IMR-90 (cell line): ENCODE results near the gene ADIRF. TPM values are rescaled to one million over a fixed set of nuclear protein-coding genes. Genes with fewer than 3 reads are reported as not detected.
"Not testable (repeated sequence)": the region's sequence is repeated elsewhere in the genome, so short reads cannot be mapped to it uniquely, and the experiment has no call there.

Experiments used
- ATAC-seq: fragments of 200-7000 bp; cut with Tn5 transposase; 2 replicates; pipeline ENCODE4 v1.9.1; 2020; ENCODE audit warnings: low read depth, mild to moderate bottlenecking, moderate library complexity
- BruUV-seq: library from RNA; stranded (reverse); fragments of 400-500 nt; replicated peaks from 2 replicates; lab custom pipeline; 2021; lab: Mats Ljungman, UMichigan
- CTCF ChIA-PET: fragments of 300-600 bp; formaldehyde crosslinking; extraction: SDS; loops from one replicate; lab custom pipeline; 2021; ENCODE audit warnings: antibody characterized with exemption; lab: Yijun Ruan, JAX
- POLR2A ChIA-PET: fragments of 300-600 bp; sonication (Branson Sonifier 250); formaldehyde crosslinking; loops from one replicate; lab custom pipeline; 2022; ENCODE audit warnings: antibody characterized with exemption; ENCODE audit not compliant: unreplicated experiment; lab: Charles Lee
- DNase-seq: peaks from one replicate; pipeline ENCODE4 v3.0.0; 2013
- H2AFZ ChIP-seq: replicated peaks from 2 replicates; pipeline ENCODE3; 2013; ENCODE audit warnings: low read length, mild to moderate bottlenecking; ENCODE audit not compliant: poor library complexity
- H2AK5ac ChIP-seq: 2 replicates; pipeline ENCODE4 v1.6.1; 2013; ENCODE audit warnings: low read depth, low read length, inconsistent platforms
- H2AK9ac ChIP-seq: replicated peaks from 2 replicates; pipeline ENCODE3; 2013; ENCODE audit warnings: mild to moderate bottlenecking, low read depth, low read length, moderate library complexity; ENCODE audit not compliant: poor library complexity
- H2BK120ac ChIP-seq: 2 replicates; pipeline ENCODE4 v1.6.1; 2013; ENCODE audit warnings: low read depth, low read length, inconsistent platforms
- H2BK15ac ChIP-seq: 3 replicates; pipeline ENCODE4 v1.6.1; 2013; ENCODE audit warnings: low read depth, low read length, inconsistent platforms
- H2BK20ac ChIP-seq: 2 replicates; pipeline ENCODE4 v1.6.1; 2013; ENCODE audit warnings: low read depth, mild to moderate bottlenecking, inconsistent platforms, low read length, moderate library complexity
- H2BK5ac ChIP-seq: 2 replicates; pipeline ENCODE4 v1.6.1; 2013; ENCODE audit warnings: mild to moderate bottlenecking, low read depth, low read length, inconsistent platforms; ENCODE audit not compliant: poor library complexity, severe bottlenecking
- H3K14ac ChIP-seq: replicated peaks from 2 replicates; pipeline ENCODE4 v1.6.1; 2013; ENCODE audit warnings: low read depth, low read length, inconsistent platforms
- H3K18ac ChIP-seq: 2 replicates; pipeline ENCODE4 v1.6.1; 2013; ENCODE audit warnings: low read depth, low read length, control low read depth
- H3K23ac ChIP-seq: 2 replicates; pipeline ENCODE4 v1.6.1; 2013; ENCODE audit warnings: low read depth, low read length, inconsistent platforms
- H3K27ac ChIP-seq: 2 replicates; pipeline ENCODE4 v1.5.1; 2013; ENCODE audit warnings: mild to moderate bottlenecking, control low read depth, low read length; ENCODE audit not compliant: insufficient read depth
- H3K27me3 ChIP-seq: 2 replicates; pipeline ENCODE4 v1.6.1; 2013; ENCODE audit warnings: low read length; ENCODE audit not compliant: control insufficient read depth, insufficient read depth
- H3K36me3 ChIP-seq: 2 replicates; pipeline ENCODE4 v1.6.1; 2013; ENCODE audit warnings: low read length, mixed read lengths; ENCODE audit not compliant: control insufficient read depth, insufficient read depth
- H3K4ac ChIP-seq: 2 replicates; pipeline ENCODE4 v1.6.1; 2013; ENCODE audit warnings: low read depth, low read length, inconsistent platforms
- H3K4me1 ChIP-seq: 2 replicates; pipeline ENCODE4 v1.6.1; 2013; ENCODE audit warnings: low read length, mixed read lengths; ENCODE audit not compliant: control insufficient read depth, insufficient read depth
- H3K4me2 ChIP-seq: 2 replicates; pipeline ENCODE4 v1.6.1; 2013; ENCODE audit warnings: low read depth, mild to moderate bottlenecking, control low read depth, low read length, moderate library complexity
- H3K4me3 ChIP-seq: 2 replicates; pipeline ENCODE4 v1.5.1; 2013; ENCODE audit warnings: low read depth, mild to moderate bottlenecking, control low read depth, low read length, moderate library complexity; ENCODE audit not compliant: insufficient read depth
- H3K56ac ChIP-seq: 2 replicates; pipeline ENCODE4 v1.6.1; 2013; ENCODE audit warnings: low read length, inconsistent platforms; ENCODE audit not compliant: insufficient read depth; ENCODE audit errors: extremely low read depth
- H3K79me1 ChIP-seq, 2 experiments: 2 replicates each; pipeline ENCODE4 v1.6.1; 2013; ENCODE audit warnings: low read length in 2 of 2, inconsistent platforms in 1 of 2, low read depth in 1 of 2
- H3K9ac ChIP-seq: 2 replicates; pipeline ENCODE4 v1.6.1; 2013; ENCODE audit warnings: low read depth, low read length, control low read depth
- H3K9me1 ChIP-seq: 2 replicates; pipeline ENCODE4 v1.6.1; 2013; ENCODE audit warnings: low read length, inconsistent platforms; ENCODE audit not compliant: insufficient read depth
- H3K9me3 ChIP-seq: 2 replicates; pipeline ENCODE4 v1.6.1; 2013; ENCODE audit warnings: low read length; ENCODE audit not compliant: control insufficient read depth, insufficient read depth
- H4K20me1 ChIP-seq: 2 replicates; pipeline ENCODE4 v1.6.1; 2013; ENCODE audit warnings: low read length, inconsistent platforms; ENCODE audit not compliant: insufficient read depth
- H4K5ac ChIP-seq: 2 replicates; pipeline ENCODE4 v1.6.1; 2013; ENCODE audit warnings: mild to moderate bottlenecking, low read depth, low read length, control low read depth
- H4K8ac ChIP-seq, 2 experiments: 2 replicates each; pipeline ENCODE4 v1.6.1; 2013; ENCODE audit warnings: low read depth in 2 of 2, low read length in 2 of 2, control low read depth in 1 of 2, inconsistent platforms in 1 of 2
- H4K91ac ChIP-seq: 2 replicates; pipeline ENCODE4 v1.6.1; 2013; ENCODE audit warnings: low read depth, low read length, inconsistent platforms; ENCODE audit not compliant: insufficient read depth
- WGBS, 2 experiments: methylation state at CpG; one replicate each; pipeline versions ENCODE4 v1.1.5 to v1.1.7; 2013; ENCODE audit warnings: missing lambda C conversion rate in 2 of 2; ENCODE audit not compliant: insufficient read length in 1 of 2; ENCODE audit errors: extremely low coverage in 2 of 2; 5-methylcytosine and 5-hydroxymethylcytosine counted together
- dilution Hi-C: fragments of 300-500 bp; cut with HindIII; formaldehyde crosslinking; loops from one replicate; pipeline ENCODE4 v1.14.3; 2018; ENCODE audit warnings: low sequenced_read_pairs; ENCODE audit not compliant: unreplicated experiment
- in situ Hi-C: fragments of 300-500 bp; cut with MboI; formaldehyde crosslinking; loops from 3 replicates; pipeline ENCODE4 v1.14.3; 2019; ENCODE audit warnings: low sequenced_read_pairs, inconsistent platforms, mixed read lengths
- intact Hi-C: fragments of 100-400 bp; cut with micrococcal nuclease; formaldehyde crosslinking; loops from 2 replicates; pipeline ENCODE4 v1.10.0; 2022
- polyA plus RNA-seq, 3 experiments: library from polyadenylated mRNA; depleted of rRNA; stranded (reverse); fragments of >200 nt; gene quantifications; 2 replicates each; pipeline ENCODE4 v1.2.3, GENCODE V29; 2012; ENCODE audit warnings: low replicate concordance in 1 of 3
- total RNA-seq: library from RNA; depleted of rRNA; stranded (reverse); fragments of >200 nt; gene quantifications from 2 replicates; pipeline ENCODE4 v1.2.3, GENCODE V29; 2012

ADIRF gene
- total and polyA plus RNA-seq, 2 of the 4 experiments (the other 2 are of a cell fraction): 2.3 to 7.2 TPM

GRCh38 chr10:86952697-86953096 is 15.6 kb upstream of the ADIRF start:
- H3K27ac ChIP-seq, H2BK15ac ChIP-seq, H3K18ac ChIP-seq, BruUV-seq, H3K56ac ChIP-seq, H2AK5ac ChIP-seq, dilution Hi-C loops, H2BK120ac ChIP-seq, POLR2A ChIA-PET, H4K8ac ChIP-seq, H4K5ac ChIP-seq, H3K4me2 ChIP-seq, H2AK9ac ChIP-seq, ATAC-seq, H3K4ac ChIP-seq, H3K4me1 ChIP-seq, H2BK5ac ChIP-seq, H3K36me3 ChIP-seq, H3K4me3 ChIP-seq, H3K14ac ChIP-seq, H3K27me3 ChIP-seq, intact Hi-C loops, H3K9me1 ChIP-seq, H2AFZ ChIP-seq, H2BK20ac ChIP-seq, H3K23ac ChIP-seq, H3K9me3 ChIP-seq, H3K79me1 ChIP-seq, H4K91ac ChIP-seq, H4K20me1 ChIP-seq, DNase-seq, in situ Hi-C loops, H3K9ac ChIP-seq: not testable (repeated sequence)
- CTCF ChIA-PET: interaction anchor here (1.1 kb wide), 1 partner anchor 14 kb away, joined by 3 read pairs; no protein-coding TSS in a partner anchor
- WGBS, 2 experiments: no CpG with 5 or more reads among the region's 10 CpGs
